OCI-LY7 (cell line): ENCODE data around the gene KATNAL1. TPM values are rescaled to one million over a fixed set of nuclear protein-coding genes. Genes with fewer than 3 reads are reported as not detected.

Experiments used
- BruUV-seq: library from RNA; stranded (reverse); fragments of 400-500 nt; replicated peaks from 2 replicates; lab custom pipeline; 2021; lab: Mats Ljungman, UMichigan
- CTCF ChIA-PET: fragments of 300-600 bp; sonication (Branson Sonifier 250); formaldehyde crosslinking; loops from one replicate; lab custom pipeline; 2022; ENCODE audit warnings: antibody characterized with exemption; ENCODE audit not compliant: unreplicated experiment; lab: Charles Lee
- POLR2A ChIA-PET: fragments of 300-600 bp; sonication (Branson Sonifier 250); formaldehyde crosslinking; loops from one replicate; lab custom pipeline; 2022; ENCODE audit warnings: antibody characterized with exemption; lab: Charles Lee
- DNase-seq: peaks from one replicate; pipeline ENCODE4 v3.0.0-alpha.2; 2015; ENCODE audit warnings: low spot score
- H2AFZ ChIP-seq: fragments of 200-600 bp; sonication (generic), shearing (Covaris generic); 2 replicates; pipeline ENCODE4 v1.6.1; 2014; ENCODE audit warnings: mild to moderate bottlenecking, antibody characterized with exemption, low read length, moderate library complexity
- H3K27ac ChIP-seq: fragments of 200-600 bp; sonication (generic); 2 replicates; pipeline ENCODE4 v1.5.1; 2014; ENCODE audit warnings: mixed run types, low read depth, mild to moderate bottlenecking, moderate library complexity, low read length, inconsistent platforms; ENCODE audit not compliant: poor library complexity, severe bottlenecking
- H3K36me3 ChIP-seq: fragments of 200-600 bp; sonication (generic); 2 replicates; pipeline ENCODE4 v1.6.1; 2014; ENCODE audit warnings: mild to moderate bottlenecking, antibody characterized with exemption, low read length, moderate library complexity, mixed read lengths; ENCODE audit not compliant: insufficient read depth
- H3K4me1 ChIP-seq: fragments of 200-600 bp; sonication (generic); 2 replicates; pipeline ENCODE4 v1.5.1; 2014; ENCODE audit warnings: mild to moderate bottlenecking, low read length; ENCODE audit not compliant: insufficient read depth, poor library complexity, severe bottlenecking
- H3K4me2 ChIP-seq: fragments of 200-600 bp; sonication (generic); 2 replicates; pipeline ENCODE4 v1.6.1; 2014; ENCODE audit warnings: mild to moderate bottlenecking, low read length
- H3K4me3 ChIP-seq: fragments of 200-600 bp; sonication (generic); 2 replicates; pipeline ENCODE4 v1.5.1; 2014; ENCODE audit warnings: mild to moderate bottlenecking, low read depth, low read length; ENCODE audit not compliant: poor library complexity, severe bottlenecking
- H3K79me2 ChIP-seq: fragments of 200-600 bp; sonication (generic); 2 replicates; pipeline ENCODE4 v1.6.1; 2016; ENCODE audit warnings: low read depth, mild to moderate bottlenecking, low read length, moderate library complexity, mixed read lengths; ENCODE audit not compliant: insufficient read depth
- H3K9me2 ChIP-seq: fragments of 200-600 bp; sonication (generic); 2 replicates; pipeline ENCODE4 v1.6.1; 2016; ENCODE audit warnings: mild to moderate bottlenecking, low read length, mixed read lengths; ENCODE audit not compliant: insufficient read depth
- H3K9me3 ChIP-seq: fragments of 200-600 bp; sonication (generic); 2 replicates; pipeline ENCODE4 v1.6.1; 2014; ENCODE audit warnings: mild to moderate bottlenecking, mixed run types, low read length, mixed read lengths
- H4K20me1 ChIP-seq: fragments of 200-600 bp; sonication (generic); 2 replicates; pipeline ENCODE4 v1.6.1; 2014; ENCODE audit warnings: mild to moderate bottlenecking, antibody characterized with exemption, low read length, moderate library complexity, mixed read lengths; ENCODE audit not compliant: insufficient read depth
- EZH2phosphoT487 ChIP-seq: fragments of 200-600 bp; sonication (generic); IDR thresholded peaks from 2 replicates; pipeline ENCODE4 v1.6.1; 2018; ENCODE audit warnings: low read depth, borderline replicate concordance, mild to moderate bottlenecking, mixed run types, antibody characterized with exemption, low read length, moderate library complexity, mixed read lengths
- intact Hi-C: fragments of 100-400 bp; cut with micrococcal nuclease; formaldehyde crosslinking; loops from one replicate; pipeline ENCODE4 v1.10.0; 2022; ENCODE audit not compliant: unreplicated experiment
- total RNA-seq, 2 experiments: library from RNA; depleted of rRNA in 1 of 2; stranded (reverse); fragments of >200 nt in 1 of 2; shearing (Covaris generic) in 1 of 2; gene quantifications; 2 replicates each; pipeline ENCODE4 v1.2.3, GENCODE V29; 2014 to 2022
- TF ChIP-seq, protein P1 (sequence below): fragments of 200-600 bp; sonication (generic); conservative IDR thresholded peaks from 2 replicates; pipeline ENCODE4 v1.5.1; 2014; ENCODE audit warnings: mild to moderate bottlenecking, antibody characterized with exemption, low read length, moderate library complexity, mixed read lengths

Gene KATNAL1
- total RNA-seq, 2 experiments from 2014 or later, result 13.9 to 34.5 TPM

DNA sequence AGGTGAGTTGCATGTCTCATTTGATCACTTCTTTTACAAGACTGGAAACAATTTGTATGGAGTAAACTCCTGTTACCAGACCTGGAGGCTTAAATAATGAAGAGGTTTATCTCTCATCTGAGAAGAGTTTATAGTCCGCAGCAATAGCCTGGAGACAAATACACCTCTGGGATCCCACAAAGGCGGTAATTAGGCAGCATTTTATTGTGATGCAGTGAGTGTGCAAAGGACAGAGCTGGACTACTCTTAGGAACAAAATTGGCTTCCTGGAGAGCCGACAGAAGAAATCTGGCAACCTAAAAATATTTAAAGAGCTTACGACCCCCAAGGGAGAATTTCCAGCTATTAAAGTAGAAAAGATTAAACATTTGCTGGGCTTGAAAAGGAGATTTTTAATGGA lies 11.8 kb upstream of the KATNAL1 start:
- Histone ChIP-seq H3K36me3 (no peaks in the 10 kb centered on the region), H3K4me3 (no peak overlapping the region), H3K4me2 (no peak overlapping the region), H3K9me2 (no peaks in the 10 kb centered on the region), H3K27ac (no peak overlapping the region), H3K9me3 (no peaks in the 10 kb centered on the region), H4K20me1 (no peaks in the 10 kb centered on the region), H3K79me2 (no peaks in the 10 kb centered on the region), H2AFZ (no peak overlapping the region), H3K4me1 (peaks cover 50% of the 10 kb centered on the region)
- TF ChIP-seq, protein P1, sequence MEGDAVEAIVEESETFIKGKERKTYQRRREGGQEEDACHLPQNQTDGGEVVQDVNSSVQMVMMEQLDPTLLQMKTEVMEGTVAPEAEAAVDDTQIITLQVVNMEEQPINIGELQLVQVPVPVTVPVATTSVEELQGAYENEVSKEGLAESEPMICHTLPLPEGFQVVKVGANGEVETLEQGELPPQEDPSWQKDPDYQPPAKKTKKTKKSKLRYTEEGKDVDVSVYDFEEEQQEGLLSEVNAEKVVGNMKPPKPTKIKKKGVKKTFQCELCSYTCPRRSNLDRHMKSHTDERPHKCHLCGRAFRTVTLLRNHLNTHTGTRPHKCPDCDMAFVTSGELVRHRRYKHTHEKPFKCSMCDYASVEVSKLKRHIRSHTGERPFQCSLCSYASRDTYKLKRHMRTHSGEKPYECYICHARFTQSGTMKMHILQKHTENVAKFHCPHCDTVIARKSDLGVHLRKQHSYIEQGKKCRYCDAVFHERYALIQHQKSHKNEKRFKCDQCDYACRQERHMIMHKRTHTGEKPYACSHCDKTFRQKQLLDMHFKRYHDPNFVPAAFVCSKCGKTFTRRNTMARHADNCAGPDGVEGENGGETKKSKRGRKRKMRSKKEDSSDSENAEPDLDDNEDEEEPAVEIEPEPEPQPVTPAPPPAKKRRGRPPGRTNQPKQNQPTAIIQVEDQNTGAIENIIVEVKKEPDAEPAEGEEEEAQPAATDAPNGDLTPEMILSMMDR, result no peak
- no peak for TF ChIP-seq EZH2phosphoT487
- ChIA-PET CTCF (interaction anchor here (0.6 kb wide), 1 partner anchor 380 kb away, joined by 3 read pairs; no protein-coding TSS in a partner anchor), POLR2A (interaction anchor here (0.7 to 3.7 kb wide), 7 partner anchors 8 to 48 kb away, joined by 3 to 54 read pairs (median 3); partner anchors contain the start of gene KATNAL1)
- BruUV-seq, result no TSS peak
- intact Hi-C loops, result no loop called here
- DNase-seq, result no peak

DNA sequence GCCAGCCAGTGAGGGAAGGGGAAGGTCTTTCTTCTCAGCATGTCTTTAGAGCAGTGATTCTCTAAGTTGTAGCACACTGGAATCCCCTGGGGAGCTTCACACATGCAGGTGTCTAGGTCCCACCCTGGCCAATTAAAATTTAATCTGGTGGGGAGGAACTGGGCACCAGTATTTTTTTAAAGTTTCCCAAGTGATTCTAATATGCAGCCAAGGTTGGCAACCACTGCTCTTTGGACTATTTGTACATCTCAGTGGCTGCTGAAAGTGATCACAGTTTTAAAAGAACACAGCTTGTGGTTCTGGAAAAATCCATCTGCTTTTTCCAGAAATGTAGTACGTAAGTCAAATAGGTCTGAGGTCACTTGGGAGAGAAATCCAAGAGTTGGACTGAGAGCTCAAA lies 10.7 kb upstream of the KATNAL1 start:
- peak; percentile 59 for DNase-seq
- Histone ChIP-seq H3K79me2 (no peaks in the 10 kb centered on the region; the same call in 1 of the 2 replicates), H4K20me1 (no peaks in the 10 kb centered on the region), H3K9me2 (no peaks in the 10 kb centered on the region), H3K9me3 (no peaks in the 10 kb centered on the region), H3K4me1 (peaks cover 50% of the 10 kb centered on the region), H3K36me3 (no peaks in the 10 kb centered on the region), H3K4me2 (peak overlapping the region; percentile 40), H2AFZ (no peak overlapping the region), H3K27ac (no peak overlapping the region), H3K4me3 (no peak overlapping the region)
- intact Hi-C loops, result loop anchor here (1.0 kb wide), 1 partner anchor 25 kb away; no protein-coding TSS in a partner anchor
- TF ChIP-seq, protein P1, result no peak
- no peak for TF ChIP-seq EZH2phosphoT487
- no TSS peak for BruUV-seq
- POLR2A ChIA-PET, result interaction anchor here (0.7 to 3.7 kb wide), 9 partner anchors 11 to 162 kb away, joined by 3 to 54 read pairs (median 4); partner anchors contain the start of gene KATNAL1
- CTCF ChIA-PET, result interaction anchor here (1.0 kb wide), 1 partner anchor 10 kb away, joined by 4 read pairs; no protein-coding TSS in a partner anchor

DNA sequence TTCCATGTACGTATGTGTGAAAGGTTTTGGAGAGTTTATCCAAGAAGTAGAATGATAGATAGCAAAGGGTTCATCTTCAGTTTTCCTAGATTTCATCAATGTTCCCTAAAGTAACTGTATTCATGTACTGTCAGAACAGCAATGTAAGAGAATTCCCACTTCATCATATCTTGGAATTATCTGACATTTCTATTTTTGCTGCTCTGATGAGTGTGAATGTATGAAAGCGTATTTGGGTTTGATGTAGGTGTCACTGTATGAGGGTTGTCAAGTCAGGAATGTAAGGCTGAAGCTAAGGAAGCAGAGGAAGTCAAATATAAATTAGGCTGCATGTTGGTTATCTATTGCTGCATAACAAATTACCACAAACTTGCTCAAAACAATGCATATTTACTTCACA lies 7.2 kb upstream of the KATNAL1 start:
- H3K9me3 ChIP-seq, result no peaks in the 10 kb centered on the region
- intact Hi-C loops, result no loop called here
- H3K79me2 ChIP-seq, result no peaks in the 10 kb centered on the region; the same call in 1 of the 2 replicates
- BruUV-seq, result no TSS peak
- no peaks in the 10 kb centered on the region for H3K9me2 ChIP-seq
- H3K27ac ChIP-seq, result no peak overlapping the region
- H4K20me1 ChIP-seq, result no peaks in the 10 kb centered on the region
- H2AFZ ChIP-seq, result no peak overlapping the region
- no peak for TF ChIP-seq EZH2phosphoT487
- peaks cover 10% of the 10 kb centered on the region for H3K36me3 ChIP-seq
- H3K4me2 ChIP-seq, result peak overlapping the region; percentile 47
- peaks cover 65% of the 10 kb centered on the region for H3K4me1 ChIP-seq
- ChIA-PET POLR2A (interaction anchor here (0.8 kb wide), 1 partner anchor 18 kb away, joined by 5 read pairs; no protein-coding TSS in a partner anchor), CTCF (no interaction called here)
- DNase-seq, result no peak
- no peak overlapping the region for H3K4me3 ChIP-seq
